IPS-15b (cell line): ENCODE results near the gene PSMB5.
"Not testable (repeated sequence)": the region's sequence is repeated elsewhere in the genome, so short reads cannot be mapped to it uniquely, and the experiment has no call there.

Experiments used
- H3K27me3 ChIP-seq: one replicate; pipeline ENCODE4 v1.6.1; 2013; ENCODE audit warnings: low read length; ENCODE audit not compliant: control insufficient read depth, insufficient read depth
- H3K36me3 ChIP-seq: one replicate; pipeline ENCODE4 v1.6.1; 2013; ENCODE audit warnings: low read length; ENCODE audit not compliant: control insufficient read depth, insufficient read depth
- H3K4me1 ChIP-seq: one replicate; pipeline ENCODE4 v1.6.1; 2013; ENCODE audit warnings: mild to moderate bottlenecking, low read length; ENCODE audit not compliant: control insufficient read depth, insufficient read depth
- H3K4me3 ChIP-seq: one replicate; pipeline ENCODE4 v1.5.1; 2013; ENCODE audit warnings: low read depth, low read length
- H3K9ac ChIP-seq: one replicate; pipeline ENCODE4 v1.6.1; 2013; ENCODE audit warnings: low read depth, mild to moderate bottlenecking, low read length
- H3K9me3 ChIP-seq: one replicate; pipeline ENCODE4 v1.6.1; 2013; ENCODE audit warnings: mild to moderate bottlenecking, low read length; ENCODE audit not compliant: control insufficient read depth, insufficient read depth

Gene PSMB5

DNA sequence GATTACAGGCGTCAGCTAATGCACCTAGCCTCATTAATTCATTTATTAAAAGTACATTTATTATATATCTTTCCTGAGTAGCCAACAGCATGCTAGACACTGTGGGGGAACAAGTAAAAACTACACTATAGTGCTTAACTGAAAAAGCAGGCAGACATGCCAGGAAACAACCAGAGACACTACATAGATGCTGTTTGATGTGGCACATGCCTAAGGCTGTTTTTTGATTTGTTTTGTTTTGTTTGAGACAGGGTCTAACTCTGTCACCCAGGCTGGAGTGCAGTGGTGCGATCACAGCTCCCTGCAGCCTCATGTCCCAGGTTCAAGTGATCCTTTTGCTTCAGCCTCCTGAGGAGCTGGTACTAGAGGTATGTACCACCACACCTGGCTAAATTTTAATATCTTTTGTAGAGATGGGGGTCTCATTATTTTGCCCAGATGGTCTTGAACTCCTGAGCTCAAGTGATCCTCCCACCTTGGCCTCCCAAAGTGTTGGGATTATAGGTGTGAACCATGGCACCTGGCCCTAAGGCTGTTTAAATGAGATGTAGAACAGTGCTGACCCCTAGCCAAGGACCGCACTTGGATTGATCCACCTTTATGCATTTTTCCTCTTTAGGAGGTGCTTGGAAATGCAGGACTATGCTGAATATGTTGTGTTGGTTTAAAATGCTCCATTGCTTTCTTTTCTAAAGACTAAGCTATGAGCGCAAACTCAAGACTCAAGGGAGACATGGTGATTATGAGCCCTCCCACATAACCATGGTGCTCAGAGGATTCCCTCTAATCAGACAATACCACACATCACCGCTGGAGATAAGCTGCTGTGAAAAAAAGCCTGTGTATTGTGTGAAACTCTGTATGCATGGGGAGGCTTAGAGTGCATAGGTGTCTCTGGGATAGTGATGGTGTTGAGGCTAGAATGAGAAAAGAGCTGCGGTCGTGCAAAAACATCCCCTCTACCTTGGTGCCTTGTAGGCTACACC lies 14.3 kb downstream of the PSMB5 start:
- H3K4me3 ChIP-seq = no peak overlapping the region

DNA sequence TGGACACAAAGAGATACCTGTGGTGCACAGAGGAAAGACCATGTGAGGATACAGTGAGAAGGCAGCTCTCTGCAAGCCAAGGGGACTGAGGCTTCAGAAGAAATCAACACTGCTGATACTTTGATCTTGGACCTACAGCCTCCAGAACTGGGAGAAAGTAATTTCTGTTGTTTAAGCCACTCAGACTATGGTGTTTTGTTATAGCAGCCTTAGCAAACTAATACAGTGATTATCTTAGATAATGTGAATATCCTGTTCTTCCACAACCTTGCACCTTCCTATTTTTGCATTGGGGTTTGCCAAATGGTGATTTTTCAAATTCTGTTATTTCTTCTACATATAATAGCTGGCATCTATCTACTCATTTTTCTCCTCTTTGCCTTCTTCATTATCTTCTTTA lies 16.6 kb downstream of the PSMB5 start:
- Histone ChIP-seq H3K9me3 (no peaks in the 10 kb centered on the region), H3K27me3 (no peaks in the 10 kb centered on the region), H3K4me1 (peaks cover 4% of the 10 kb centered on the region)

More for the DNA sequence above, 14.3 kb downstream of the PSMB5 start:
- H3K36me3 ChIP-seq = peaks cover 1% of the 10 kb centered on the region
- H3K27me3 ChIP-seq = no peaks in the 10 kb centered on the region
- H3K9me3 ChIP-seq = no peaks in the 10 kb centered on the region
- no peak overlapping the region for H3K9ac ChIP-seq
- peaks cover 11% of the 10 kb centered on the region for H3K4me1 ChIP-seq

DNA sequence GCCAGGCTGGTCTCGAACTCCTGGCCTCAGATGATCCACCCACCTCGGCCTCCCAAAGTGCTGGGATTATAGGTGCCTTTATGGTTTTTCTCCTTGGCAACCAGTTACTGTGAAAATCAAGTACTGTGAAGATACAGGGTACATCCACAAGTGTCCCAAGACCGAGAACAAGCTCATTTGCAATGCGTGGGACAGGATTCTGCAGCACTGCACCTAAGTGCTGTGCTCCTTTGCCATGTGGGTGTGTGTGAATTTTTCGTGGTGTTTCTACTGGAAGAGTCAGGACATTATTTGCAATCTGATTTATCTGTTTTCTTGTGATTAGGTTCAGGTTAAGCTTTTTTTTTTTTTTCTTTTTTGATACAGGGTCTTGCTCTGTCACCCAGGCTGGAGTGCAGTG lies 17.6 kb downstream of the PSMB5 start:
- peaks cover 3% of the 10 kb centered on the region for H3K4me1 ChIP-seq
- H3K9me3 ChIP-seq = no peaks in the 10 kb centered on the region
- H3K27me3 ChIP-seq = no peaks in the 10 kb centered on the region
- H3K36me3 ChIP-seq = no peaks in the 10 kb centered on the region
- H3K4me3 ChIP-seq = no peak overlapping the region
- H3K9ac ChIP-seq = no peak overlapping the region

More for the DNA sequence above, 16.6 kb downstream of the PSMB5 start:
- H3K4me3 ChIP-seq = no peak overlapping the region
- H3K36me3 ChIP-seq = no peaks in the 10 kb centered on the region
- H3K9ac ChIP-seq = no peak overlapping the region

GRCh38 chr14:23015618-23016017 lies 19.1 kb downstream of the PSMB5 start:
- Histone ChIP-seq H3K9ac (no peak overlapping the region), H3K4me3 (no peak overlapping the region), H3K36me3 (no peaks in the 10 kb centered on the region), H3K27me3 (no peaks in the 10 kb centered on the region), H3K9me3 (no peaks in the 10 kb centered on the region), H3K4me1 (no peaks in the 10 kb centered on the region)

DNA sequence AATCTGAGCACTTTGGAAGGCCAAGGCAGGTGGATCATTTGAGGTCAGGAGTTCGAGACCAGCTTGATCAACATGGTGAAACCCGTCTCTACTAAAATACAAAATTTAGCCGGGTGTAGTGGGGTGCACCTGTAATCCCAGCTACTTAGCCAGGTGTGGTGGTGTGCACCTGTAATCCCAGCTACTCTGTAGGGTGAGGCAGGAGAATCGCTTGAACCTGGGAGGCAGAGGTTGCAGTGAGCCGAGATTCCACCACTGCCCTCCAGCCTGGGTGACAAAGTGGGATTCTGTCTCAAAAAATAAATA lies 21.0 kb downstream of the PSMB5 start:
- not testable (repeated sequence) for H3K9ac ChIP-seq, H3K27me3 ChIP-seq, H3K4me1 ChIP-seq, H3K9me3 ChIP-seq, H3K4me3 ChIP-seq, H3K36me3 ChIP-seq

- Histone ChIP-seq H3K27me3 (no peaks in the 10 kb centered on the region), H3K4me1 (peaks cover 3% of the 10 kb centered on the region), H3K9ac (no peak overlapping the region), H3K9me3 (no peaks in the 10 kb centered on the region), H3K36me3 (no peaks in the 10 kb centered on the region), H3K4me3 (no peak overlapping the region)
These were observed 21.5 kb downstream of the PSMB5 start for GRCh38 chr14:23013054-23013748.

- Histone ChIP-seq H3K4me3 (peak within 1 kb of the TSS; percentile 61), H3K27me3 (no peaks in the 10 kb centered on the region), H3K9ac (peak within 1 kb of the TSS; percentile 49), H3K4me1 (peaks cover 5% of the 10 kb centered on the region), H3K36me3 (no peaks in the 10 kb centered on the region), H3K9me3 (no peaks in the 10 kb centered on the region)
These were observed 24.6 kb downstream of the PSMB5 start, which contains the start of gene C14orf93 for GRCh38 chr14:23009939-23010726. C14orf93 (minus strand) TSS chr14:23010143; CDS start chr14:22999023, 11,120 bp downstream.

DNA sequence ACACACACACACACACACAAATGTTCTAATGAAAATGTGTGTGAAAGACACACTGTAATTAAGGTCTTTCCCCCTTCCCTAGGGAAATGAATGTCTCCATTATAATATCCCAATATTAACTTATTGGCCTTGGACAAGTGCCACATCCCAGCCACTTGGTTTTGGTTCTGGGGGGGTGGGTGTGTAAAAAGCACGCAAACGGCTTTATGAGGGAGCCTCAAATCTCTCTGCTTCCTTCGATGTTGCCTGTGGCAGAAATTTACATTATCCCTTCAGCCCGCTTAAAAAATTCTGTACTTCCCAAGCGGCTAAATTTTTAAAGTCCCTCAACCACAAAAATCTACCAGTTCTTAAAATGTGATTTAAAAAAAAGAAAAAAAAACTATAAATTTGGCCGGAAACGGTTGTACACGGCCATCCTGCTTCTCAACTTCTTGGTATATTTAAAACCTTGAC lies 25.2 kb downstream of the PSMB5 start:
- Histone ChIP-seq H3K27me3 (no peaks in the 10 kb centered on the region), H3K9me3 (no peaks in the 10 kb centered on the region), H3K9ac (no peak overlapping the region), H3K4me3 (peak overlapping the region; percentile 53), H3K4me1 (peaks cover 5% of the 10 kb centered on the region), H3K36me3 (no peaks in the 10 kb centered on the region)

GRCh38 chr14:23008831-23009230 lies 25.9 kb downstream of the PSMB5 start:
- Histone ChIP-seq H3K4me1 (peaks cover 5% of the 10 kb centered on the region), H3K9me3 (no peaks in the 10 kb centered on the region), H3K27me3 (no peaks in the 10 kb centered on the region), H3K36me3 (no peaks in the 10 kb centered on the region), H3K4me3 (no peak overlapping the region), H3K9ac (no peak overlapping the region)

- Histone ChIP-seq H3K9ac (peak overlapping the region; percentile 99), H3K36me3 (no peaks in the 10 kb centered on the region), H3K9me3 (no peaks in the 10 kb centered on the region), H3K27me3 (no peaks in the 10 kb centered on the region), H3K4me3 (peak overlapping the region; percentile 81), H3K4me1 (peaks cover 5% of the 10 kb centered on the region)
These were observed 27.9 kb downstream of the PSMB5 start for GRCh38 chr14:23006544-23007419.

GRCh38 chr14:23006188-23006534 lies 28.5 kb downstream of the PSMB5 start:
- Histone ChIP-seq H3K9me3 (no peaks in the 10 kb centered on the region), H3K27me3 (no peaks in the 10 kb centered on the region), H3K9ac (peak overlapping the region; percentile 99), H3K36me3 (no peaks in the 10 kb centered on the region), H3K4me1 (peaks cover 5% of the 10 kb centered on the region), H3K4me3 (peak overlapping the region; percentile 81)
